Measurements from ENCODE around the gene EIF1AD. TPM values are rescaled to one million over a fixed set of nuclear protein-coding genes. Genes with fewer than 3 reads are reported as not detected.

Gene EIF1AD
- total and polyA plus RNA-seq, 4 donors: 22.0 to 33.2 (median 28.7) TPM

DNA sequence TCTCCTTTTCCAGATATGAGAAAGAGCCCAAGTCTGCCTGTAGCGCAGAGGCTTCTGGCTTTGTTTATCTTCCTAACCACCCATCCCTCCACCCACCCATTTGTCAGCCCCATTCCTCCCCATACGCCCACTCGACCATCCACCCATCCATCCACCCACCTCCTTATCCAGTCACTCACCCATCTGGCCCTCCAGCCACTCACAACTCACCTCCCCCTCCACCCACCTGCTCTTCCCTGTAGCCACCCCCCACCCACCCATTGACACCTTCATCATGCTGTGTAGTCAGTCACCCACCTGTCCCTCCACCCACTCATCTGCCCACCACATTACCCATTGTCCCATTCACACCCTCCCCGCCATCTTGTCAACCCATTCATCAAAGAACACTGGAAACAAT is 15.4 kb upstream of the EIF1AD start:
- peaks cover 0 to 7% (median 5%) of the 10 kb centered on the region in 3 donors for H3K27me3 ChIP-seq (ENCODE audit: control insufficient read depth in 3 of 3, insufficient read depth in 3 of 3, low read length in 2 of 3)
- peaks cover 0 to 4% (median 0%) of the 10 kb centered on the region in 5 donors for H3K4me1 ChIP-seq (ENCODE audit: control insufficient read depth in 5 of 5, insufficient read depth in 5 of 5, low read length in 5 of 5)
- DNase-seq (no peak), ATAC-seq (ENCODE audit: insufficient read depth, low FRiP score) (no peak)
- WGBS, 2 donors: 82% methylated on average over 4 of the region's 4 CpGs
- no peak overlapping the region for H3K27ac ChIP-seq (ENCODE audit: low read depth in 1 of 2, low read length in 1 of 2)
- no peak overlapping the region for H3K9ac ChIP-seq (ENCODE audit: insufficient read depth in 1 of 2, low read length in 2 of 2)
- no peak overlapping the region for H3K4me3 ChIP-seq
- H3K36me3 ChIP-seq (ENCODE audit: control insufficient read depth in 4 of 4, insufficient read depth in 4 of 4, low read length in 4 of 4): no peaks in the 10 kb centered on the region
- no peak for TF ChIP-seq CTCF (IDR thresholded peaks at IDR 0.05; ENCODE audit: control extremely low read depth, extremely low read depth)
- no peaks in the 10 kb centered on the region for H3K9me3 ChIP-seq (ENCODE audit: control insufficient read depth in 4 of 4, insufficient read depth in 3 of 4, low read length in 3 of 4)

DNA sequence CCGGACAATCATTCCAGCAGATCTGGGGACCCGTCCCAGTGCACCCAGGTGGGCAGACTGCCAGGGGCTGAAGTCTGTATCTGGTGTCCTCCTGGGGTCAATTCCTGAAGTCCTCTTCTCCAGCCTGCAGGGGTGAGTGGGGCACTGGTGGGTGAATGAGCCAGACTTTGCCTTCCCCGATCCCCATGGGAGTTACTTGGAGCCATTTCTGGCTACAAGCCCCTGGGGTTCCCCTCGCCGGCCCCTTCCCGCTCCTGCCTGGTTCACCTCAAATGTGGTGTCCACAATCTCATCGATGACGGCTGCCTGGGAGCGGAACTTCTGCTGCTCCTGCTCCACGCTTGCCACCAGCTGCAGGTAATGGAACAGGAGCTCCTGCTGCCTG is 14.8 kb upstream of the EIF1AD start:
- ATAC-seq (ENCODE audit: insufficient read depth, low FRiP score): no peak
- DNase-seq: no peak
- TF ChIP-seq CTCF (IDR thresholded peaks at IDR 0.05; ENCODE audit: control extremely low read depth, extremely low read depth): no peak
- H3K9me3 ChIP-seq (ENCODE audit: control insufficient read depth in 4 of 4, insufficient read depth in 3 of 4, low read length in 3 of 4): no peaks in the 10 kb centered on the region
- WGBS, 2 donors: 92 to 97% methylated on average over 10 of the region's 10 CpGs
- no peak overlapping the region for H3K4me3 ChIP-seq
- peaks cover 0 to 10% (median 8%) of the 10 kb centered on the region in 3 donors for H3K27me3 ChIP-seq (ENCODE audit: control insufficient read depth in 3 of 3, insufficient read depth in 3 of 3, low read length in 2 of 3)
- H3K4me1 ChIP-seq (ENCODE audit: control insufficient read depth in 5 of 5, insufficient read depth in 5 of 5, low read length in 5 of 5): peaks cover 0 to 6% (median 0%) of the 10 kb centered on the region in 5 donors
- no peak overlapping the region for H3K9ac ChIP-seq (ENCODE audit: insufficient read depth in 1 of 2, low read length in 2 of 2)
- H3K27ac ChIP-seq (ENCODE audit: low read depth in 1 of 2, low read length in 1 of 2): no peak overlapping the region
- no peaks in the 10 kb centered on the region for H3K36me3 ChIP-seq (ENCODE audit: control insufficient read depth in 4 of 4, insufficient read depth in 4 of 4, low read length in 4 of 4)

GRCh38 chr11:66015936-66016792 is 14.2 kb upstream of the EIF1AD start:
- Histone ChIP-seq H3K27ac (ENCODE audit: low read depth in 1 of 2, low read length in 1 of 2) (peak overlapping the region in 1 of 2 donors; percentile 2), H3K9me3 (ENCODE audit: control insufficient read depth in 4 of 4, insufficient read depth in 3 of 4, low read length in 3 of 4) (no peaks in the 10 kb centered on the region), H3K27me3 (ENCODE audit: control insufficient read depth in 3 of 3, insufficient read depth in 3 of 3, low read length in 2 of 3) (peaks cover 0 to 16% (median 13%) of the 10 kb centered on the region in 3 donors), H3K36me3 (ENCODE audit: control insufficient read depth in 4 of 4, insufficient read depth in 4 of 4, low read length in 4 of 4) (no peaks in the 10 kb centered on the region), H3K4me1 (ENCODE audit: control insufficient read depth in 5 of 5, insufficient read depth in 5 of 5, low read length in 5 of 5) (peaks cover 0 to 9% (median 0%) of the 10 kb centered on the region in 5 donors), H3K9ac (ENCODE audit: insufficient read depth in 1 of 2, low read length in 2 of 2) (no peak overlapping the region), H3K4me3 (no peak overlapping the region)
- DNase-seq (no peak), ATAC-seq (ENCODE audit: insufficient read depth, low FRiP score) (no peak)
- WGBS, 2 donors: 89 to 93% methylated on average over 18 of the region's 18 CpGs
- TF ChIP-seq CTCF (IDR thresholded peaks at IDR 0.05; ENCODE audit: control extremely low read depth, extremely low read depth): no peak

Data from lung (tissue), 12 donors.